ELR (cell line): ENCODE measurements around the gene NKAIN1.
"Not testable (repeated sequence)": the region's sequence is repeated elsewhere in the genome, so short reads cannot be mapped to it uniquely, and the experiment has no call there.

ENCODE experiments used
- DNase-seq: peaks from one replicate; pipeline ENCODE4 v3.0.0-alpha.2; 2015; ENCODE audit warnings: low read depth

NKAIN1 gene

GRCh38 chr1:31152181-31152795 lies 87.4 kb downstream of the NKAIN1 start:
- peak; percentile 93 for DNase-seq

GRCh38 chr1:31151402-31151801 lies 88.3 kb downstream of the NKAIN1 start:
- peak; percentile 19 for DNase-seq

DNA sequence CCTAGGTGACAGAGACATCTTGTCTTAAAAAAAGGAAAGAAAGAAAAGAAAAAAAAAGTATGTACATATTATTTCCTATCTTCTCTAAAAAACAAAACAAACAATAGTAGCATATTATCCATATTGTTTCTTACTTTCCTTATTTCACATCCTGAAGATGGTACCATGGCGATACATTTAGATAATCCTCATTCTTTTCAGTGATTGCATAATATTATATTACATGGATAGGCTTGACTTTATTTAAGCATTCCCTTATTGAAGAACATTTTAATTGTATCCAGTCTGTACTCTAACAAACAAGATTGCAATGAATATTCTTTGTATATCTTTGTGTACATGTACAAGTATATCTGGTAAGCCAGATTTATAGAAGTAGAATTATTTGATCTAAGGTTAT lies 91.3 kb downstream of the NKAIN1 start:
- DNase-seq: no peak

DNA sequence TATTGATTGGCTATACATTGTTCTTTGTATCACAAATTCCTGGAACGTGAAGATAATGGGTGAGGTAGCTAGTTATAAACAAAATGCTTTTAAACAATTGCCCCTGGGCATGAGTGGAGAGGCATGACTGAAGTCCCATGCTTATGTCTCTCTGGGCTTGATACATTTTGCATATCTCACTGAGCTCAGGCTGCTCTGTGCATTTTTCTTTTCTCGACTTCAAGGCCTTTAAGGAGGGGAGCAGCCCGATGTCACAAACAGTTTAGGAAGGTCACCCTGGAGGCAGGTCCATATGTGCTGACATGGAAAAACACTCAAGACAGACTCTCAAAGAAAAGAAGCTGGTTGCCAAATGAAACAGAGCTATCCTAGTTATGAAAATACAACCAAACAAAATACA lies 94.0 kb downstream of the NKAIN1 start:
- no peak for DNase-seq

- no peak for DNase-seq
Measured at GRCh38 chr1:31144442-31144841, 95.2 kb downstream of the NKAIN1 start.

DNA sequence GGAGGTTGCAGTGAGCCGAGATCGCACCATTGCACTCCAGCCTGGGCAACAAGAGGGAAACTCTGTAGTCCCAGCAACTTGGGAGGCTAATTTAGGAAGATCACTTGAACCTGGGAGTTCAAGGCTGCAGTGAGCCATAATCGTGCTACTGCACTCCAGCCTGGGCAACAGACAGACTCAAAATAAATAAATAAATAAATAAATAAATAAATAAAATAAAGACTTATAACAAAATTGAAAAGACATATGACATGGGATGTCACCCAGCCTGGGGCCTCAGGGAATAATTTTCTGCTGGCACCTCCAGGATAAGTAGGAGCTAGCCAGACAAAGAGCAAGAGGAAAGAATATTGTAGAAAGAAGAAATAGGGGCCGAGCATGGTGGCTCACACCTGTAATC lies 96.2 kb downstream of the NKAIN1 start:
- DNase-seq: no peak

- DNase-seq: no peak
Measured at GRCh38 chr1:31142406-31142805, 97.3 kb downstream of the NKAIN1 start.

DNA sequence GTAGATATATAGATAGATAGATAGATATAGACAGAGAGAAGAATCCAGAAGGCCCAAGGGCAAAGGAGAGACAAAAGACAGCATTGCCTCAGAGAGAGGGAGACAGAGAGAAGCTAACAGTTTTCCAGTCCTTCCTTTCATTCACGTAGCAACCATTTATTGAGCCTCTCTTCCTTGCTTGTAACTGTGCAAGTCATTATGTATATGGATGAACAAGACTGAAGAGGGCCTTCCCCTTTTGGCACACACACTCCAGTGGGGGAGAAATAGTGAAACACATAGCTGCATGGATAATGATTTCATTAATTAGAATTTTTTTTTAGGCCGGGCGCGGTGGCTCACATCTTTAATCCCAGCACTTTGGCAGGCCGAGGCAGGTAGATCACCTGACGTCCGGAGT lies 99.4 kb downstream of the NKAIN1 start:
- DNase-seq: no peak

- not testable (repeated sequence) for DNase-seq
Measured at GRCh38 chr1:31138797-31139521, 100.7 kb downstream of the NKAIN1 start.

DNA sequence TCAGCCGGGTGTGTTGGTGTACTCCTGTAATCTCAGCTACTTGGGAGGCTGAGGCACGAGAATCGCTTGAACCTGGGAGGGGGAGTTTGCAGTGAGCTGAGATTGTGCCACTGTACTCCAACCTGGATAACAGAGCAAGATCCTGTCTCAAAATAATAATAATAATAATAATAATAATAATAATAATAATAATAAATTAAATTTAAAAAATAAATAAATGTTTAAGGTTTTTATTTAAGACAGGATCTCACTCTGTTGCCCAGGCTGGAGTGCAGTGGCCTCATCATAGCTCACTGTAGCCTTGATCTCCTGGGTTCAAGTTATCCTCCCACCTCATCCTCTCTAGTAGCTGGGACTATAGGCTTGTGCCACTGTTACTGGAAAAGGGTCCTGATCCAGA lies 101.8 kb downstream of the NKAIN1 start:
- not testable (repeated sequence) for DNase-seq

DNA sequence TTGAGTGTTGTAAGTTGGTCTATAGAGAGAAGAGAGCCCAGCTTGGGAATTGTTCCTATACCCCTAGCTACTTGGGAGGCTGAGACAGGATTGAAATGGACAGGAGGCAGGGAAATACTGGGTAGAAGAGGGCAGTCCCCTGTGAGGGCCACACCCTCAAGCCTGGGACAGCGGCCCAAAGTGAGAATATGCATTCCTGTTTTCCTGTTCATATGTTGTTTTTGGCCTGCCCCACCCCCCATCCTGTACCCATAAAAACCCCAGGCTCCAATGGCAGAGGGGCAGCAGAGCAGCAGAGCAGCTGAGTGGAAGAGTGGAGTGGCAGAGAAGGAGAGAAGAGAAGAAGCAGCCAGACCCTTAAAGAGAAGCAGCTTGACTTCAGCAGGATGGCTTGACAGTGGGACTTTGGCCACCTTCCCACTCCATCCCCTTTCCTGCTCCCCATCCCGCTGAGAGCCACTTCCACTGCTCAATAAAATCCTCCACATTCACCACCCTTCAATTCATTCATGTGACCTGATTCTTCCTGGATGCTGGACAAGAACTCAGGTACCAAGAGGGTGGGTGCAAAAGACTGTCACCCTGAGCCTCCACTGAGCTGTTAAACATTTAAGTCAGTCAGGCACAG lies 103.6 kb downstream of the NKAIN1 start:
- no peak for DNase-seq

- no peak for DNase-seq
Measured at GRCh38 chr1:31133368-31133767, 106.3 kb downstream of the NKAIN1 start.
